CD4-positive, CD25-positive, alpha-beta regulatory T cell (primary cell): Measurements from ENCODE around the gene SPO11. TPM values are rescaled to one million over a fixed set of nuclear protein-coding genes. Genes with fewer than 3 reads are reported as not detected.
"Not testable (repeated sequence)": the region's sequence is repeated elsewhere in the genome, so short reads cannot be mapped to it uniquely, and the experiment has no call there.

ENCODE experiments used
- ATAC-seq, 2 donors: fragments of 150-1000 bp; cut with Tn5 transposase; one replicate each; pipeline ENCODE4 v1.10.0; 2021; ENCODE audit warnings: low read depth in 2 of 2, moderate number of reproducible peaks in 2 of 2, moderate library complexity in 1 of 2
- DNase-seq, 3 donors: peaks; one replicate each; pipeline versions ENCODE4 v3.0.0 to v3.0.0-alpha.2; 2012 to 2022; ENCODE audit warnings: mixed read lengths in 1 of 3
- H3K27ac ChIP-seq: one replicate; pipeline ENCODE4 v1.7.0; 2013; ENCODE audit warnings: mild to moderate bottlenecking, low read length; ENCODE audit not compliant: insufficient read depth, poor library complexity, severe bottlenecking
- H3K27me3 ChIP-seq: one replicate; pipeline ENCODE4 v1.7.0; 2013; ENCODE audit warnings: low read length; ENCODE audit not compliant: control insufficient read depth, insufficient read depth
- H3K36me3 ChIP-seq: one replicate; pipeline ENCODE4 v1.7.0; 2013; ENCODE audit warnings: mild to moderate bottlenecking, low read length, moderate library complexity; ENCODE audit not compliant: control insufficient read depth, insufficient read depth
- H3K4me1 ChIP-seq: 2 replicates; pipeline ENCODE4 v1.7.0; 2013; ENCODE audit warnings: mild to moderate bottlenecking, low read length; ENCODE audit not compliant: insufficient read depth, control insufficient read depth, poor library complexity, severe bottlenecking
- H3K4me3 ChIP-seq: one replicate; pipeline ENCODE4 v1.7.0; 2013; ENCODE audit warnings: low read depth, mild to moderate bottlenecking, low read length, moderate library complexity
- H3K9me3 ChIP-seq, 2 experiments: 1 replicate in 1 of 2; 2 replicates in 1 of 2; pipeline ENCODE4 v1.7.0; 2013; ENCODE audit warnings: low read length in 2 of 2, mild to moderate bottlenecking in 1 of 2, moderate library complexity in 1 of 2; ENCODE audit not compliant: control insufficient read depth in 2 of 2
- H3K27ac Mint-ChIP-seq, 3 donors: one replicate each; pipeline ENCODE4 v1.8.0; 2020 to 2022; ENCODE audit warnings: mild to moderate bottlenecking in 3 of 3, mixed read lengths in 3 of 3, moderate library complexity in 2 of 3
- H3K27me3 Mint-ChIP-seq: one replicate; pipeline ENCODE4 v1.8.0; 2022; ENCODE audit warnings: mild to moderate bottlenecking, mixed read lengths
- H3K36me3 Mint-ChIP-seq: one replicate; pipeline ENCODE4 v1.8.0; 2020; ENCODE audit warnings: mixed read lengths
- H3K4me1 Mint-ChIP-seq, 4 donors: one replicate each; pipeline ENCODE4 v1.8.0; 2020 to 2022; ENCODE audit warnings: mixed read lengths in 4 of 4, mild to moderate bottlenecking in 1 of 4
- H3K4me3 Mint-ChIP-seq, 4 donors: one replicate each; pipeline ENCODE4 v1.8.0; 2020 to 2022; ENCODE audit warnings: mild to moderate bottlenecking in 4 of 4, mixed read lengths in 4 of 4, moderate library complexity in 3 of 4
- H3K9me3 Mint-ChIP-seq, 7 donors: one replicate each; pipeline ENCODE4 v1.8.0; 2020 to 2022; ENCODE audit warnings: mixed read lengths in 7 of 7, mild to moderate bottlenecking in 3 of 7, moderate library complexity in 2 of 7
- polyA plus RNA-seq, 4 donors: library from polyadenylated mRNA; unstranded; fragments of 300-500 nt; fragmentation: Illumina TruSeq; gene quantifications; one replicate each; pipeline ENCODE4 v1.2.3, GENCODE V29; 2021
- total RNA-seq: library from RNA; stranded (reverse); gene quantifications from one replicate; pipeline ENCODE4 v1.2.3, GENCODE V29; 2022

Gene SPO11
- total and polyA plus RNA-seq, 5 donors from 2014 or later: not detected

DNA sequence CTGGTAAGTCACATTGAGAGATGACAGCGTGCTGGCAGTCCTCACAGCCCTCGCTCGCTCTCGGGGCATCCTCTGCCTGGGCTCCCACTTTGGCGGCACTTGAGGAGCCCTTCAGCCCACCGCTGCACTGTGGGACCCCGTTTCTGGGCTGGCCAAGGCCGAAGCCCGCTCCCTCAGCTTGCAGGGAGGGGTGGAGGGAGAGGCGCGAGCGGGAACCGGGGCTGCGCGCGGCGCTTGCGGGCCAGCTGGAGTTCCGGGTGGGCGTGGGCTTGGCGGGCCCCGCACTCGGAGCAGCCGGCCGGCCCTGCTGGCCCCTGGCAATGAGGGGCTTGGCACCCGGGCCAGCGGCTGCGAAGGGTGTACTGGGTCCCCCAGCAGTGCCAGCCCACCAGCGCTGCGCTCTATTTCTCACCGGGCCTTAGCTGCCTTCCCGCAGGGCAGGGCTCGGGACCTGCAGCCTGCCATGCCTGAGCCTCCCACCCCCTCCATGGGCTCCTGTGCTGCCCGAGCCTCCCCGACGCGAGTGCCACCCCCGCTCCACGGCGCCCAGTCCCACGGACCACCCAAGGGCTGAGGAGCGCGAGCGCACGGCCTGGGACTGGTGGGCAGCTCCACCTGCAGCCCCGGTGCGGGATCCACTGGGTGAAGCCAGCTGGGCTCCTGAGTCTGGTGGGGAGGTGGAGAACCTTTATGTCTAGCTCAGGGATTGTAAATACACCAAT lies 18.8 kb downstream of the SPO11 start:
- not testable (repeated sequence) for H3K27ac ChIP-seq, H3K4me3 ChIP-seq, DNase-seq, H3K9me3 ChIP-seq, H3K36me3 Mint-ChIP-seq, H3K9me3 Mint-ChIP-seq, H3K27me3 Mint-ChIP-seq, H3K27ac Mint-ChIP-seq, H3K27me3 ChIP-seq, ATAC-seq, H3K36me3 ChIP-seq
- Mint-ChIP-seq H3K4me3 (peak overlapping the region in 1 of 4 donors; percentile 56), H3K4me1 (peaks cover 11 to 25% (median 14%) of the 10 kb centered on the region in 4 donors)
- H3K4me1 ChIP-seq: peaks cover 17% of the 10 kb centered on the region

GRCh38 chr20:57348922-57349574 lies 19.4 kb downstream of the SPO11 start:
- not testable (repeated sequence) for ATAC-seq, H3K4me3 ChIP-seq, H3K9me3 ChIP-seq, H3K27me3 Mint-ChIP-seq, H3K27me3 ChIP-seq, H3K27ac ChIP-seq, H3K36me3 Mint-ChIP-seq, H3K9me3 Mint-ChIP-seq
- Mint-ChIP-seq H3K4me1 (peaks cover 16 to 28% (median 17%) of the 10 kb centered on the region in 4 donors), H3K4me3 (peak overlapping the region; percentile 67 to 97 (median 82)), H3K27ac (peak overlapping the region in 2 of 3 donors; percentile 77 to 85)
- Histone ChIP-seq H3K36me3 (peaks cover 12% of the 10 kb centered on the region), H3K4me1 (peaks cover 19% of the 10 kb centered on the region)
- DNase-seq: peak in 1 of 3 donors; percentile 11

- Histone ChIP-seq H3K4me1 (peaks cover 19% of the 10 kb centered on the region), H3K36me3 (peaks cover 24% of the 10 kb centered on the region), H3K4me3 (no peak overlapping the region), H3K9me3 (no peaks in the 10 kb centered on the region), H3K27me3 (no peaks in the 10 kb centered on the region), H3K27ac (no peak overlapping the region)
- DNase-seq (no peak), ATAC-seq (no peak)
- Mint-ChIP-seq H3K4me1 (peaks cover 16 to 28% (median 17%) of the 10 kb centered on the region in 4 donors), H3K9me3 (peaks cover 0 to 2% (median 0%) of the 10 kb centered on the region in 7 donors), H3K4me3 (peak overlapping the region; percentile 67 to 97 (median 82)), H3K36me3 (peaks cover 16% of the 10 kb centered on the region), H3K27me3 (no peaks in the 10 kb centered on the region), H3K27ac (peak overlapping the region; percentile 29 to 74 (median 46))
Measured at GRCh38 chr20:57350081-57350710, 20.6 kb downstream of the SPO11 start.

DNA sequence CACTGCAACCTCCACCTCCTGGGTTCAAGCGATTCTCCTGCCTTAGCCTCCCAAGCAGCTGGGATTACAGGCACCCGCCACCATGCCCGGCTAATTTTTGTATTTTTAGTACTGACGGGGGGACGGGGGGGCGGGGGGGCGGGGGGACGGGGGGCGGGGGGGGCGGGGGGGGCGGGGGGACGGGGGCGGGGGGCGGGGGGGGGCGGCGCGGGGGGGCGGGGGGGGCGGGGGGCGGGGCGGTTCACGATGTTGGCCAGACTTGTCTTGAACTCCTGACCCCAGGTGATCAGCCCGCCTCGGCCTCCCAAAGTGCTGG lies 21.1 kb downstream of the SPO11 start:
- Histone ChIP-seq H3K27ac (peak overlapping the region; percentile 78), H3K4me3 (peak overlapping the region; percentile 95), H3K4me1 (peaks cover 19% of the 10 kb centered on the region), H3K36me3 (peaks cover 28% of the 10 kb centered on the region)
- not testable (repeated sequence) for H3K27me3 Mint-ChIP-seq, H3K27me3 ChIP-seq, DNase-seq, ATAC-seq, H3K9me3 Mint-ChIP-seq, H3K9me3 ChIP-seq
- Mint-ChIP-seq H3K4me3 (peak overlapping the region; percentile 90 to 97 (median 92)), H3K4me1 (peaks cover 17 to 31% (median 19%) of the 10 kb centered on the region in 4 donors), H3K27ac (peak overlapping the region; percentile 46 to 91 (median 74)), H3K36me3 (peaks cover 20% of the 10 kb centered on the region)

- H3K27me3 Mint-ChIP-seq: no peaks in the 10 kb centered on the region
- DNase-seq: peak; percentile 85 to 94 (median 92)
- H3K4me3 ChIP-seq: peak within 1 kb of the TSS; percentile 95
- no peaks in the 10 kb centered on the region for H3K27me3 ChIP-seq
- peaks cover 19% of the 10 kb centered on the region for H3K4me1 ChIP-seq
- no peaks in the 10 kb centered on the region for H3K9me3 ChIP-seq
- peaks cover 33% of the 10 kb centered on the region for H3K36me3 ChIP-seq
- peaks cover 17 to 32% (median 20%) of the 10 kb centered on the region in 4 donors for H3K4me1 Mint-ChIP-seq
- H3K9me3 Mint-ChIP-seq: peaks cover 0 to 2% (median 0%) of the 10 kb centered on the region in 7 donors
- H3K36me3 Mint-ChIP-seq: peaks cover 25% of the 10 kb centered on the region
- peak within 1 kb of the TSS; percentile 90 to 97 (median 92) for H3K4me3 Mint-ChIP-seq
- peak; percentile 76 to 87 for ATAC-seq
- peak within 1 kb of the TSS; percentile 87 to 96 (median 91) for H3K27ac Mint-ChIP-seq
- peak within 1 kb of the TSS; percentile 78 for H3K27ac ChIP-seq
Measured at GRCh38 chr20:57351042-57351783, 21.6 kb downstream of the SPO11 start, which contains the start of gene RAE1. RAE1 (plus strand) TSS chr20:57351255; CDS start chr20:57354039, 2,784 bp downstream.

GRCh38 chr20:57352305-57352704 lies 22.7 kb downstream of the SPO11 start:
- Histone ChIP-seq H3K36me3 (peaks cover 35% of the 10 kb centered on the region), H3K9me3 (no peaks in the 10 kb centered on the region), H3K4me1 (peaks cover 19% of the 10 kb centered on the region), H3K4me3 (peak overlapping the region; percentile 95), H3K27me3 (no peaks in the 10 kb centered on the region), H3K27ac (no peak overlapping the region)
- peaks cover 0 to 2% (median 0%) of the 10 kb centered on the region in 7 donors for H3K9me3 Mint-ChIP-seq
- ATAC-seq (no peak), DNase-seq (no peak)
- H3K27ac Mint-ChIP-seq: peak overlapping the region in 2 of 3 donors; percentile 91 to 96
- peaks cover 30% of the 10 kb centered on the region for H3K36me3 Mint-ChIP-seq
- H3K4me3 Mint-ChIP-seq: peak overlapping the region; percentile 90 to 97 (median 92)
- peaks cover 15 to 32% (median 21%) of the 10 kb centered on the region in 4 donors for H3K4me1 Mint-ChIP-seq
- no peaks in the 10 kb centered on the region for H3K27me3 Mint-ChIP-seq

GRCh38 chr20:57353351-57353750 lies 23.7 kb downstream of the SPO11 start:
- H3K4me1 Mint-ChIP-seq: peaks cover 15 to 32% (median 21%) of the 10 kb centered on the region in 4 donors
- peaks cover 35% of the 10 kb centered on the region for H3K36me3 ChIP-seq
- H3K4me3 Mint-ChIP-seq: peak overlapping the region; percentile 60 to 97 (median 86)
- DNase-seq (no peak), ATAC-seq (no peak)
- H3K27me3 Mint-ChIP-seq: no peaks in the 10 kb centered on the region
- H3K27ac Mint-ChIP-seq: peak overlapping the region in 1 of 3 donors; percentile 60
- no peaks in the 10 kb centered on the region for H3K27me3 ChIP-seq
- H3K36me3 Mint-ChIP-seq: peaks cover 30% of the 10 kb centered on the region
- peaks cover 19% of the 10 kb centered on the region for H3K4me1 ChIP-seq
- no peaks in the 10 kb centered on the region for H3K9me3 ChIP-seq
- H3K27ac ChIP-seq: no peak overlapping the region
- H3K4me3 ChIP-seq: no peak overlapping the region
- H3K9me3 Mint-ChIP-seq: peaks cover 0 to 2% (median 0%) of the 10 kb centered on the region in 7 donors
